GM12878 (cell line): ENCODE results near the gene DUT.

Source experiments
- ASH2L ChIP-seq: fragments of 300-600, 200-600 bp; sonication (generic); IDR thresholded peaks from 2 replicates; pipeline ENCODE4 v1.6.1; 2017; ENCODE audit warnings: low read depth, mild to moderate bottlenecking, borderline replicate concordance
- CREB1 ChIP-seq: IDR thresholded peaks from 2 replicates; pipeline ENCODE4 v1.6.1; 2012; ENCODE audit warnings: low read depth, mild to moderate bottlenecking, inconsistent platforms
- DPF2 ChIP-seq: fragments of 450-650 bp; IDR thresholded peaks from 2 replicates; pipeline ENCODE4 v1.6.1; 2017; ENCODE audit warnings: mild to moderate bottlenecking
- GABPA ChIP-seq: IDR thresholded peaks from 2 replicates; pipeline ENCODE4 v1.6.1; 2014; ENCODE audit warnings: antibody characterized with exemption, low read depth, mild to moderate bottlenecking, inconsistent platforms
- HDAC2 ChIP-seq: fragments of 200-600 bp; sonication (generic); IDR thresholded peaks from 2 replicates; pipeline ENCODE4 v1.6.1; 2017
- KAT2A ChIP-seq: conservative IDR thresholded peaks from 2 replicates; pipeline ENCODE4 v1.6.1; 2011; ENCODE audit warnings: low read depth, low read length; ENCODE audit not compliant: control insufficient read depth
- NR2C2 ChIP-seq: IDR thresholded peaks from 2 replicates; pipeline ENCODE4 v1.6.1; 2011; ENCODE audit warnings: borderline replicate concordance, low read depth; ENCODE audit not compliant: control insufficient read depth, insufficient read length
- PML ChIP-seq: IDR thresholded peaks from 2 replicates; pipeline ENCODE4 v1.6.1; 2012; ENCODE audit warnings: low read length, inconsistent platforms
- POLR2A ChIP-seq: IDR thresholded peaks from 2 replicates; pipeline ENCODE4 v1.6.1; 2011; ENCODE audit warnings: low read depth, mild to moderate bottlenecking, low read length
- POLR2AphosphoS5 ChIP-seq: IDR thresholded peaks from 2 replicates; pipeline ENCODE4 v1.6.1; 2011; ENCODE audit warnings: mild to moderate bottlenecking, low read length, inconsistent platforms
- SREBF2 ChIP-seq: IDR thresholded peaks from 2 replicates; pipeline ENCODE4 v1.6.1; 2012; ENCODE audit warnings: mild to moderate bottlenecking, low read length
- SUZ12 ChIP-seq: fragments of 200-600 bp; sonication (generic); IDR thresholded peaks from one replicate; pipeline ENCODE4 v1.6.1; 2018; ENCODE audit warnings: antibody characterized with exemption, mild to moderate bottlenecking; ENCODE audit not compliant: unreplicated experiment
- TF ChIP-seq, protein P1 (sequence below), 3 experiments: IDR thresholded peaks in 2 of 3; conservative IDR thresholded peaks in 1 of 3; 2 replicates each; pipeline ENCODE4 v1.5.1; 2011; ENCODE audit warnings: low read depth in 3 of 3, low read length in 3 of 3, mild to moderate bottlenecking in 3 of 3, control low read depth in 2 of 3, moderate library complexity in 2 of 3, inconsistent platforms in 1 of 3, mixed read lengths in 1 of 3; ENCODE audit not compliant: control insufficient read depth in 2 of 3, insufficient read depth in 1 of 3; ENCODE audit errors: extremely low read depth in 1 of 3
- TF ChIP-seq, protein P2 (sequence below): IDR thresholded peaks from 2 replicates; pipeline ENCODE4 v1.6.1; 2012; ENCODE audit warnings: low read depth, low read length, improper control_type of control experiment

DNA sequence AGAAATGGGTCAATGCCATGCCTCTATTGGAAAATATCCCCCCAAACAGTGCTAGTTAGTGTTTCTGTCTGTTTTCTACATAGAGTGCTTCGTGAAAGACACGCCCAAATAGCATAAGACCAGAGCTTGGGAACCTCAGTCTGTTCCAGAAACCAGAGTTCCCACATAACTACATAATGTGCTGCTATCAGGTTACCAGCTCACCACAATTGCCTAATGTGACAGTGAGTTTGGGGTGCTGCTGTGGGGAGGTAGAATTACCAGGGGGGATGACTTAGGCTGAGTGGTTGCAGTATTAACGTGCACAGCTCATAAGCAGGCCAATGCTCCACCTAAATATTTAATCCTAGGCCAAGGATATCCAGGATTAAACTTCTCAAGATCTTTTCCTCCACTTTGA lies 39.2 kb downstream of the DUT start:
- TF ChIP-seq PML (no peak), GABPA (no peak), SUZ12 (no peak), POLR2A (no peak), HDAC2 (no peak), DPF2 (no peak), POLR2AphosphoS5 (no peak), CREB1 (no peak), KAT2A (no peak), ASH2L (no peak), SREBF2 (no peak), NR2C2 (no peak)
- TF ChIP-seq, protein P1, sequence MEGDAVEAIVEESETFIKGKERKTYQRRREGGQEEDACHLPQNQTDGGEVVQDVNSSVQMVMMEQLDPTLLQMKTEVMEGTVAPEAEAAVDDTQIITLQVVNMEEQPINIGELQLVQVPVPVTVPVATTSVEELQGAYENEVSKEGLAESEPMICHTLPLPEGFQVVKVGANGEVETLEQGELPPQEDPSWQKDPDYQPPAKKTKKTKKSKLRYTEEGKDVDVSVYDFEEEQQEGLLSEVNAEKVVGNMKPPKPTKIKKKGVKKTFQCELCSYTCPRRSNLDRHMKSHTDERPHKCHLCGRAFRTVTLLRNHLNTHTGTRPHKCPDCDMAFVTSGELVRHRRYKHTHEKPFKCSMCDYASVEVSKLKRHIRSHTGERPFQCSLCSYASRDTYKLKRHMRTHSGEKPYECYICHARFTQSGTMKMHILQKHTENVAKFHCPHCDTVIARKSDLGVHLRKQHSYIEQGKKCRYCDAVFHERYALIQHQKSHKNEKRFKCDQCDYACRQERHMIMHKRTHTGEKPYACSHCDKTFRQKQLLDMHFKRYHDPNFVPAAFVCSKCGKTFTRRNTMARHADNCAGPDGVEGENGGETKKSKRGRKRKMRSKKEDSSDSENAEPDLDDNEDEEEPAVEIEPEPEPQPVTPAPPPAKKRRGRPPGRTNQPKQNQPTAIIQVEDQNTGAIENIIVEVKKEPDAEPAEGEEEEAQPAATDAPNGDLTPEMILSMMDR (IDR thresholded peaks at IDR 0.05 in 2 of 3, conservative IDR thresholded peaks at IDR 0.05 in 1 of 3; ENCODE audit: control insufficient read depth in 2 of 3, extremely low read depth in 1 of 3, insufficient read depth in 1 of 3, low read depth in 3 of 3, low read length in 3 of 3): no peak
- TF ChIP-seq, protein P2, sequence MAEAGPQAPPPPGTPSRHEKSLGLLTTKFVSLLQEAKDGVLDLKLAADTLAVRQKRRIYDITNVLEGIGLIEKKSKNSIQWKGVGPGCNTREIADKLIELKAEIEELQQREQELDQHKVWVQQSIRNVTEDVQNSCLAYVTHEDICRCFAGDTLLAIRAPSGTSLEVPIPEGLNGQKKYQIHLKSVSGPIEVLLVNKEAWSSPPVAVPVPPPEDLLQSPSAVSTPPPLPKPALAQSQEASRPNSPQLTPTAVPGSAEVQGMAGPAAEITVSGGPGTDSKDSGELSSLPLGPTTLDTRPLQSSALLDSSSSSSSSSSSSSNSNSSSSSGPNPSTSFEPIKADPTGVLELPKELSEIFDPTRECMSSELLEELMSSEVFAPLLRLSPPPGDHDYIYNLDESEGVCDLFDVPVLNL: no peak
